GM12872 (cell line): ENCODE results near the gene USP34.

Experiments
- CTCF ChIP-seq: IDR thresholded peaks from 3 replicates; pipeline ENCODE4 v1.5.1; 2011; ENCODE audit warnings: low read depth, mild to moderate bottlenecking, low read length, moderate library complexity; ENCODE audit not compliant: insufficient read depth

The USP34 gene

GRCh38 chr2:61281321-61281720 lies 189.6 kb downstream of the USP34 start:
- TF ChIP-seq CTCF: no peak

- TF ChIP-seq CTCF: no peak
Measured at GRCh38 chr2:61277756-61278155, 193.1 kb downstream of the USP34 start.

- TF ChIP-seq CTCF: no peak
Measured at GRCh38 chr2:61275575-61276184, 195.2 kb downstream of the USP34 start.

- no peak for TF ChIP-seq CTCF
Measured at GRCh38 chr2:61272421-61273070, 198.3 kb downstream of the USP34 start.

GRCh38 chr2:61268249-61268648 lies 202.6 kb downstream of the USP34 start:
- TF ChIP-seq CTCF: no peak

- TF ChIP-seq CTCF: no peak
Measured at GRCh38 chr2:61266632-61267505, 204.0 kb downstream of the USP34 start.

- TF ChIP-seq CTCF: no peak
Measured at GRCh38 chr2:61263830-61264229, 207.1 kb downstream of the USP34 start.
